DMS153 (cell line): Measurements from ENCODE around the gene PRXL2B.

Source experiments
- DNase-seq: peaks from one replicate; lab custom pipeline; 2025; lab: John Stamatoyannopoulos, UW

Gene PRXL2B

DNA sequence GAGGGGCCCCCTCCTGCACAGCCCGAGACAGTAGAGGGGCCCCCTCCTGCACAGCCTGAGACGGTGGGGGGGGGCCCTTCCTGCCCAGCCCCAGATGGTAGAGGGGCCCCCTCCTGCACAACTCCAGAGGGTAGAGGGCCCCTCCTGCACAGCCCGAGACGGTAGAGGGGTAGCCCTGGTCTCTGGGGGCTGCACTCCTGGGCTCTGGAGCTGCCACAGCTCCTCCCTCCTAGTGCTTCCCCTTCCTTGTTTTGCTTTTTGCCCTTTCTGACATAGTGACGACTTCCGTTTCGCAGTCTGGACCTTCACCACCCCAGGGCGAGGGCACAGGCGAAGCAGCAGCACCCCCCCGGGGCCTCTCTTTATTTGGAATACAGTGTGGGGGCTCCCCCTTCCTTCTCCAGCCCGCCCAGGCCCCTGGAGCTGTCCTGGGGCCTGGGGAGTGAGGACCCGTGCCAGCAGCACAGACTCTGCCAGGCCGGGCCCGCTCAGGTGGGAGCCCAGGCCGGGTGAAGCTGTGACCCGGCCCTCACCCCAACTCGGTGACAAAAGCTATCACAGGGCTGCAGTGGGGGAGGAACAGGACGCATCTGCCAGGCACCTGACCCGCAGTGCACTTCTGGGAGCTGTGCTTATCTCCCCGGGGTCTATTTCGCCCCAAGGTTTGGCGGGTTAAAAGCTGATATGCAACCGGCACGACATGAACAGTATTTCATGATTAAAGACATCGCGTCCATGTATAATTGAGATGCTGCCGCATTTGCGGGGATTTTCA, 1.1 kb upstream of the PRXL2B start:
- DNase-seq, result peak; percentile 57

DNA sequence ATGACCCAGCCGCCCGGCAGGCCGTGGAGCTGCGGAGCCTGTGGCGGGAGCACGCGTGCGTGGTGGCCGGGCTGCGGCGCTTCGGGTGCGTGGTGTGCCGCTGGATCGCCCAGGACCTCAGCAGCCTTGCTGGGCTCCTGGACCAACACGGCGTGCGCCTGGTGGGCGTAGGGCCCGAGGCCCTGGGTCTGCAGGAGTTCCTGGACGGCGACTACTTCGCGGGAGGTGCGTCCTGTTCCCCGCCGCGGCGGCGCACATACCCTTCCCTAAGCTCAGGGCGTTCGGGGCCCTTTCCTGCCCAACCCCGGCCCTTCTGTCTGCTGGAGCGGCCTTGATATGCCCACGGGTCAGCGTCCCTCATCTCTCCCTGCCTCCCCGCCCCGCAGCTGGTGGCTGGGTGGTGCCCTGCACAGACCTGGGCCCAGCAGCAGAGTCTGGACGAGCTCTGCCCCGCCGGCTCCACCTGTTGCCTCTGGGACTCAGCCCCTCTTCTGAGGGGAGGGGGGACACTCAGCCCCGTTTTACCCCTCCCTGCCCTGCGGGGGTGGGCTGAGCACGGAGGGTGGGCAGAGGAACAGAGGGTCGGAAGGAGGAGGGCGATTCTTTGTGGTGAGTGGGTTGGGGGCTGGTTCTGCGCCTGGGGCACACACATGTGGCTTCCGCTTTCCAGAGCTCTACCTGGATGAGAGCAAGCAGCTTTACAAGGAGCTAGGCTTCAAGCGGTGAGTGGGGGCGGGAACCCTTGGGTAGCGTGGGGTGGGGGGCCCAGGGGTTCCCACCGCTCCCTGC, 688 bp downstream of the PRXL2B start:
- no peak for DNase-seq

DNA sequence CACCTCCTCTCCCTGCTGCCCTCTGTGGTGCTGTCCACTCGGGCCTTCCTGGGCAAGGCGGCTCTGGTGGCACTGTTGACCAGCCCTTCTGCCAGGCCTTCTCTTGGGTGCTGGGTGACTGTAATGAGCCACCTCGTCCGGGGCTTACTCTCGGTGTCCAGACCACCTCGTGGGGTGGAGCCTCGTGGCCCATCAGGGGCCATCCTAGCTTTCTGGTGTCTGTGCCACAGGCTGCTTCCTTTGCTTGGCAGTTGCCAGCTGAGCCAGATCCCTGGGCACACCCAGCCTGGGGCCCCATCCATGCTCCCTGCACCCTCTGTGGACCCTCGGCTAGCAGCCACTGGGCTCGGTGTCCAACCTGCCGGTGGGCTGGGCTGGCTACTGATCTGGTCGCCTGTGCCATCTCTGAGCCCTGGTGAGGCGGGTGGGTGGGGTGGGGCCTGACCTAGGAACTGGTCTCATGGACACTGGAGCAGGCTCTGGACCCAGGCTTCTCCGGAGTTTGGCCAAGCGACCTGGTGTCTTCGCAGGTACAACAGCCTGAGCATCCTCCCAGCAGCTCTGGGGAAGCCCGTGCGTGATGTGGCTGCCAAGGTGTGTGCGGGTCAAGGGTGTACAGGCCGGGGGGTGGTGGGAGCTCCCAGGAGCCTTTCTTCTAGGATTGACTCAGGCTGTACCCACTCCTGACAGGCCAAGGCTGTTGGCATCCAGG, 1.4 kb downstream of the PRXL2B start:
- no peak for DNase-seq

DNA sequence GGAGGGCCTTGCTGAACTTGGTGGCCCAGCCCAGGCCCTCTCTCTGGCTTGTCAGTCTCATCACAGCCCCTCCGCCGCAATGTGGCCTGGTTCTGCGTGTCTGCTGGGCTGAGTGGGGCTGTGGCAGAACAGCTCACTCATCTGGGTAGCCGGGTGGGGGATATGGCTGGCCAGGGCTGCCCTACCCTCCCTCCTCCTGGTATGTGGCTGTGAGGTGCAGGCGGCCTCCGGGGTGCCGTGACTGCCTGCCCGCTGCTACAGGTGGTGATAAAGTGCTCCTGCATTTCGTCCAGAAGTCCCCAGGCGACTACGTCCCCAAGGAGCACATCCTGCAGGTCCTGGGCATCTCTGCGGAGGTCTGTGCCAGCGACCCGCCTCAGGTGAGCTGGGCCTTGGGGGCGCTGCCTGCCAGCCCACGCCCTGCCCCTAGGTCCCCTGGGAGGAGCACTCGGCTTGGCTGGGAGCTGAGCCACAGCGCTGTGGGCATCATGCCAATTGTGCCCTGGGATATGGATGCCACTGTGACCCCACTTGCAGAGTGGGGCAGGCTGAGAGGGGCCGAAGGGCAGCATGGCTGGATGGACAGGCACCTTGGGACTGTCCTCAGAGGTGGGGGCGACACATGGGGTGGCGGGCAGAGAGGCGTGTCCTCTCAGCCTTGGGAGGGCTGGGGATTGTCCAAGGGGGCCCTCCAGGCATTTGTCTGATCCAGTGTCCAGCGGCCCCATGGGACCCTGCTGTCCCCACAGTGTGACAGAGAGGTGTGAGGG, 2.3 kb downstream of the PRXL2B start:
- DNase-seq, result peak; percentile 51

DNA sequence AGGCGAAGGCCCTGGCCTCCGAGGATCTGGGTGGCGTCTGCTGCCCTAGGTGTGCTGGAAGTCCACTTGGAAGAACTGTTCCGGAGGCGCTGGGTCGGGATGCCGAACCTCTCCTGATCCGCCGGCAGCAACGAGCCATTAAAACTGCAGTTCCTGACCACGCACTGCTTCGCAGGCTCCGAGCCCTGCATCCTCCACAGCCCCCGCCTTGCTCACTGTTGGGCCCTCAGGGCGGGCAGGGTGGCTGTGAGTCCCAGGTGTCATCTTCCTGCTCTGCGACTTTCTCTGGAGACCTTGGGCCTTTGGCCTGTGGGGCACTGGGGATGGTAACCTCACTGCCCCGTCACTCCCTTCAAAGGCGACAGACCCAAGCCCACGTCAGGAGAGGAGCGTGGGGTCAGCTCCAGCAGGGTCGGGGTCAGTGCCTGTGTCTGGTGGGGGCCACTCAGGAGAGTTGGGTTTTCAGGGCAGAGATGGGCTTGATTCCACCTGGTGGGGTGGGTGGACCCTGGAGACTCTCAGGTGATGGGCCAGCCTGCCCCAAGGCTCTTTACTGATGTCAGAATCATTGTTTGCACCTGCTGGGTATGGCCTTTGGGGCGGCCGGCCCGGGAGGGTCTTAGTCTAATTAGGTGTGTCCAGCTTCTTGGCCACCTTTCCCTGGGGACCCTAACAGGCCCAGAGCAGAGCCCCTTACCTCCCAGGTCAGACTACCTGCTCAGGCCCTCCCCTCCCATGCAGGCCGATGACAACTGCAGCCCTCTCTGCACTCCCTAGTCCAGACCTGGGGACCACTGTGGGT, 3.1 kb downstream of the PRXL2B start:
- DNase-seq, result no peak

DNA sequence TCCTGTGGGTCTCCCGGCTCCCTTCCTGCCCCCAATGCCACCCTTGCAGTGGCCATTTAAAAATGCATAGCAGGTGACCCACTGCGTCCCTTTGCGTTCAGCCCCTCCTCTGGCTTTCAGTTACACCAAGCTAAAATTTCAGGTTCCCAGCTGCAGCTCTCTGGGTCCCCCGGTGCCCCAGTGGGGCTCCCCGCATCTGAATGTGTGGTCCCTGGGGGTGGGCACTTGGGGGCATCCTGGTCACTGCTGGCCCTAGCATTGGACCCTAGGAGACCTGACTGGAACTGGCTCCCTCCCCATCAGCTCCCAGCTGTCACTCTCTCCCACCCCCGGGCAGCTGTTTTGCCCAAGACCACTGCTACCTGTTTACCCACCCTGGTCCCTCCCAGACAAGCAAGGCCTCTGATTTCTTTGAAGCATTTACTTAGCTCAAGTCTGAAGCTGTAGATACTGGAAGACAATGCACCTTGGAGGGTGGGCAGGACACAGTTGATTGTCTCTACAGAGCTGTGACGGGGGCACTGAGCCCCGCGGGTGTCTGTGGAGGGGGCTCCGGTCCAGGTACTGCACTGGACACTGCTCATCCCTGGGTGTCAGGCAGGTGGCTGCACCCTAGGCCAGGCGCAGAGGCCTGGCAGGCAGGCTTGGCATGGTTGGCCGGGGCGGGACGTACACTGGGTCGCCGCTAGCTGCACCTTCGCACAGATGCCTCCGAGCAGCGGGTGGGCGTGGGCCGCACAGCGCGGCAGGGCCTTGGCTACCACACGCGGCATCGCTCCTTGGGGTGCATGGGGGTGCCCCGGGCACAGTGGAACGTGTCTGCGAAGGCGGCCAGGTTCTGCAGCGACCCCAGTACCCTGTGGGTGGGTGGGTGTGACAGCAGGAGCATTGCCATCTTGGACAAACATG, 3.9 kb downstream of the PRXL2B start:
- DNase-seq, result no peak

DNA sequence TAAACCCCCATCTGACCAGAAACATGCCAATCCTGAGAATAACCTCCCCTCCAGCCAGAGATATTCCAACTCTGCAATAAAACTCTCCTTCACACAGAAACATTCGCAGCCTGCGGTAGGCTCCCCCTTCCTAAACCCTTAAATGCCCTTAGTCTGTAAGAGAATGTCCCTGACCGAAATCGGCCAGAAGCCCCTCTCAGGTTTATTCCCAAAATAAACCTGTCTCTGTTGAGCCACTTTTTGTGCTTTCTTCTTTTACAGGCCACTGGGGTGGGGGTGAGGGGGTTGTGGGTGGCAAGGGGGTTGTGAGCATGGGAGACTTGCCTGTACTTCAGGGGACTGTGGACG, 4.6 kb downstream of the PRXL2B start:
- DNase-seq, result no peak

DNA sequence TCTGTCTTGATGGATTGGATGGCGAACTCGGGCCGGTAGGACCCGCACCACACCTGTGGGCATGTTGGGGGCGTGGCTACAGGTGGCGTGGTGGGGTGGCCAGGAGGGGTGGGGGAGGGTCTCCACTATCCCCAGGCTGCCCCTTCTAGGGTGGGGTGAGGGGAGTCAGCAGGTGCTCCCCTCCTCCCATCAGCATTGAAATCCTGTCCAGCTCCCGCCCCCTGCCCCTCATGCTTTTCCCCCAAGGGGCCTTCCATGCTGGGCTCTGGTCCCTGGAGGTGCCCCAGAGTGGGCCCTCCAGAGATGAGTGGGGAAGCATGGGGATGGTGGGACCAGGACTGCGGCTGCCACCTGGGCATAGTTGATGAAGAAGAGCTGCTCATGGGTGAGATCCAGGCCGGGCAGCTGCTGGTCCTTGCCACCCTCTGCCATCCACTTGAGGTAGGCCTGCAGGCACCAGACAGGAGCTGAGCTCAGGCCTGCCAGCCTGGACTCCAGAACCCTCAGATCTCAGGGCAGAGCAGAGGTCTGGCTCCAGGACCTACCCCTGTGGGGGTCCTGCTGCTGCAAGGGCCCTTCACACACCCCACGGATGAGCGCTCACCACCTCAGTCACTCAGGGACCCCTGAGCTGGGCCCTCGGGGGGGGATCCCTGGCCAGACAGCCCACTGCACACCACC, 5.1 kb downstream of the PRXL2B start:
- DNase-seq, result no peak

DNA sequence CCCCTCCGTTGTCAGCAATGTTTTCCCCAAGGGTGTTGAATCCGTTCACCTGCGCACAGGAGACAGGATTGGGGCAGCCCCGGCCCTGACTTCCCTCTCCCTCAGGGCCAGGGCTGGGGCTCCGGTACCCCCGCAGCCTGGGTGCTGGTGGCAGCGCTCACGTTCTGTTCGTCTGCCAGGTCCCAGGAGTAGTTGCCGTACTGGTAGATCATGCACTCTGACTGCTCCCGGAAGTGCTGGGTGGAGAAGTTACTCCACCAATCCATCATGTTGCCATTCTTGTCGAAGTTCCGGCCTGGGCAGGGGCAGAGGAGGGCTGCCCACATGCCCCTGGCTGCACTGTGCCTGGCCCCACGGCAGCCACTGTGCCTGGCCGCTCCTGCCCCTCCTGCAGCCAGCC, 6.1 kb downstream of the PRXL2B start:
- DNase-seq, result peak; percentile 71

DNA sequence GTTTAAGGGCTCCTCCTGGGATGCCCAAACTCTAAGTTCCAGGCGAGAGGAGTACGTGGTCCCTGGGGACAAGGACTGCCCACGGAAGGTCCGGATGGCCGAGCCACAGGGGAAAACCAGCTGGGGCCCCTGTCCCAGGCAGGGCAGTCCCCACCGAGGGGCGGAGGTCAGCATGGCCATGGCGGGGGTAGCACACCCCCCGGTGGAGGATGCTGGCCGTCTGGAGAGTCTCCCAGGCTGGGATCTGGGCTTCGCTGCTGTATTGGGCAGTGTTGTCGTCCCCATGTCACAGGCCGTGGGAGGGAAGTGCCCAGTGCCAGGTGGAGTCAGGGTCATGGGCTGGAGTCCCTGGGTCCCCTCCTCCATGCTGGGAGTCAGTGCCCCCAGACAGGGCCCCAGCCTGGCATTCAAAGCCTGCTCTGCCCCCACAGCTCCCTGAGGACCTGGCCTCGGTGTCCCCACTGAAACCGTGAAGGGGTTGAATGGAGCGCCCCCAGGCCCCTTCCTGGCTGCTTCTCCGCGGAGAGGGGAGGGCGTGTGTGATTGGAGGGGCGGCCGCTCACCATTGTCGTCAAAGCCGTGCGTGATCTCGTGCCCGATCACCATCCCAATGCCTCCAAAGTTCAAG, 6.8 kb downstream of the PRXL2B start:
- DNase-seq, result no peak

DNA sequence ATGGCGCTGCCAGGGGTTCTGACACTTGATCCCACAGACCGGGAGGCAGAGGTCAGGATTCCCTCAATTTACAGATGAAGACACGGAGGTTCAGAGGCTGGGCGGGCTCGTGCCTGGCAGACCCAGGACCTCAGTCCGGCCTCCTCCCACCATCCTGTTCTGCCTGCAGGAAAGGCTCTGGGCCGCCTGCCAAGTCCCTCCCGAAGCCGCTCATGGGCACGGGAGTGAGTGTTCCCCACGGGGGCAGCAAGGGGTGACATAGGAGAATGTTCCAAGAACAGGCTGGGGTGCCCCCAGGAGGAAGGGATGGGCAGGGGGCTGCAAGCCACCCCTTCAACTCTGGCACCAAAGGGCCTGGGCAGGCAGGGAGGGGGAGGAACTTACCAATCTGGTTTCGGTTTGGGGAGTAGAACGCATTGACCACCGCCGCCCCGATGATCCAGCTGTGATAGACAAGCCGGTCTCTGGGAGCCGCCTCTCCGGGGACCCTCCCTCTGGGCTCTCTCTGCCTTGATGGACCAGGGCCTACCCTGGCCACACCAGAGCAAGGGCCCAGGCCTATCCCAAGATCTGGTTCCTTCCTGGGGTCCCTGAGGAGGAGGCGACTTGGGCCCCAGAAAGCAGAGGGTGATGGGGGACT, 7.5 kb downstream of the PRXL2B start:
- DNase-seq, result peak; percentile 64

DNA sequence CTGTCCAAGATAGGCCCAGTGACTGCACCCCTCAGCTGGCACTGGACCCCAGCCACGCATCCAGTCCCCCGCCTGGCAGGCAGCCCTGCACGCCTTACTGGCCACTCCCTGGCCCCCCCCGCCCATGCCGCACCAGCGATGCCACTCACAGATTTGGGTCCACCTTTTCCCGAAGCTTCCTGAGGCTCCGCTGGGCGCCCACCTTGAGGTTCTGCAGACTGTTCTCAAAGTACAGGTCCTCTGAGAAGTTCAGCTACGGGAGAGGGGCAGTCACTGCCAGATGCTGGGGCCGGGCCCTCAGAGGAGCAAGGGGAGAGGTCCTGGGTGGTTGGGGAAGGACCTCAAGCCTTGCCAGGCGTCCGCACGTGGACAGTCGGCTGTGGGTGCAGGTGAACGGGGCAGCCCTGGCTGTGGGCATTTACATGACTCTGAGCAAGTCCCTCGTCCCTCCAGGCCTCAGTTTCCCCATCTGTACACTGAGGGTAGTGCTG, 8.1 kb downstream of the PRXL2B start:
- DNase-seq, result no peak

DNA sequence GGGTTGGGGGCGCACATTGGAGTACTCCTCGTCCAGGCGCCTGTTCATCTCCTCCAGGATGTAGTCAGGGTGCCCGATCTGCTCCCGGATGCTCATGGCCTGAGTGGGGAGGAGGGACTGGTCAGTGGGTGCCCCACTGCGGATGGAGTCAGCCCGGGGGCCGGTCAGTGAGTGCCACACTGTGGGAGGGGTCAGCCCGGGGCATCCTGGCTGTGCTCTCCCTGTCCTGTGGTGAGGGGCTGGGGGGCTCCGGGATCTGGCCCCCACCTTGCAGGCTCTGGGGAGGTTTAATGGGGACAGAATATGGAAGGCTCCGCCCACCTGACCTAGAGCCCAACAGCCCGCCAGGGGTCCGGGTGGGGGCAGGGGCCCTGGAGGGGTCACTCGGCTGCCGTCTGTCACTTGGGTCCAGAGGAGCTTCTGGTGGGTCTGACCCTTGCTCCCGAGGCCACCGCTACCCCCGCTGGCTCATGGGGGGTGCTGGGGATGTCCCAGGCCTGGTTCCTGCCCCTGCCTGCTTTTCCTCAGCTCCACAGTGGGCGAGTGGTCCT, 8.8 kb downstream of the PRXL2B start:
- DNase-seq, result no peak

DNA sequence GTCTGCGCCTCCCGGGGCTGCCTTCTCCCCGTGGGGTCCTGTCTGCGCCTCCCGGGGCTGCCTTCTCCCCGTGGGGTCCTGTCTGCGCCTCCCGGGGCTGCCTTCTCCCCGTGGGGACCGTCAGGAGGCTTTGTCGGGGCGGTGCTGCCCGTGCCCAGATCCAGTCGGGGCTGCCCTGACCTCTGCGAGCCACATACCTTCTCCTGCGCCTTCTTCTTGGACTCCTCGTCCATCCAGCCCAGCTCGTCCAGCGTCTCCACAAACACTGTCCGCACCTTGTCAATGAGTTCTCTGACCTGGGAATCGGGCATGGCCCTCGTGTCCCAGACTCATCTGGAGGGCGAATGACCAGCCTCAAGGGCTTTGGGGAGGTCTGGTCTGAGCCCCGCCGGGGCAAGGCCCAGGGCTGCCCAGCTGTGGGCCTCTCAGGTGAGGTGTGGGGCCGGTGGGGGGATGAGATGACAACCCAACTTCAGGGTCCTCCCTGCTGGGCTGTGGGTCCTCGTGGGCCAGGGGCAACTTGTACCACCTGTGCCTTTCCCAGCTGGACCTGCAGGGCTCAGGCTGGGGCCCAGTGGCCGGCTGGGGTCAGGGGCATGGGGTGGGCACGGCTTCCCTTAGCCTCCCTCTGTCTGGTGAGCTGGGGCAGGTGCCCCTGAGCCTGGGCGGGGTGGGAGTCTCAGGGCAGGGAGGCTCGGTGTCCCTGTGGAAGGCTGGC, 9.4 kb downstream of the PRXL2B start:
- DNase-seq, result no peak

DNA sequence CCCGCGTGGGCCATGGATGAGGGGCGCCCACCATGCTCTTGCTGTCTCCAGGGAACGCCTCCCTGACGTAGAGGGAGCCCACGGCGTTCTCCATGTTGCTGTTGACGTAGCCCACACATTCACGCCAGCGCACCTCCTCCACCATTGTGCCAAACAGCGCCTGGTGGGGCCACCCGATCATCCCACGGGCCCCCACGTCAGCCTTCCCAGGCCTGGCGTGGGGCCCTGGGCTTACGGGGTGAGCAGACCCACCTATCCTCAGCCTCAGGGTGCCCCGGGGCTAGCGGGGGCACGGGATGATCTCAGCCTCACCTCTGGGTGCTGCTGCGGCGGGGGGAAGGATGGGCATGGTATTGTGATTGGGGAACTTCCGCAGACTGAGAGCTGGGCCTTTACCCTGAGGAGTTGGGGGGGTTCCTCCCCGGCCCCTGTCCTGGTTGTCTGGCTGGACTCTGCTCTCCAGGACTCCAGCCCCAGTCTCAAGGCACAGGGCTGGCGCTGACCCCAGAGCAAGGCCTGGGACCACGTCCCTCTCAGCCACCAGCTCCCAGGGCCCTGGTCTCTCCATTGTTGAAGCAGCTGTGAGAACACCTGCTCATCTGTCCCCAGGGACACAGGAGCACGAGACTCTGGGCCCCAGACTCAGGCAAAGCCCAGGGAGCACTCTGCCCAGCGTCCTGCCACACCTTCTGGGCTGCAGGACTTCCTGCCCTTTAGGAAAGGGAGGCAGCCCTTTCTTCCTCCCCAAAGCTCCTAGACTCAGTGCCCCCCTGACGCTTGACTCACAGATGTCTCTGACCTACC, 10.2 kb downstream of the PRXL2B start:
- DNase-seq, result peak; percentile 92

DNA sequence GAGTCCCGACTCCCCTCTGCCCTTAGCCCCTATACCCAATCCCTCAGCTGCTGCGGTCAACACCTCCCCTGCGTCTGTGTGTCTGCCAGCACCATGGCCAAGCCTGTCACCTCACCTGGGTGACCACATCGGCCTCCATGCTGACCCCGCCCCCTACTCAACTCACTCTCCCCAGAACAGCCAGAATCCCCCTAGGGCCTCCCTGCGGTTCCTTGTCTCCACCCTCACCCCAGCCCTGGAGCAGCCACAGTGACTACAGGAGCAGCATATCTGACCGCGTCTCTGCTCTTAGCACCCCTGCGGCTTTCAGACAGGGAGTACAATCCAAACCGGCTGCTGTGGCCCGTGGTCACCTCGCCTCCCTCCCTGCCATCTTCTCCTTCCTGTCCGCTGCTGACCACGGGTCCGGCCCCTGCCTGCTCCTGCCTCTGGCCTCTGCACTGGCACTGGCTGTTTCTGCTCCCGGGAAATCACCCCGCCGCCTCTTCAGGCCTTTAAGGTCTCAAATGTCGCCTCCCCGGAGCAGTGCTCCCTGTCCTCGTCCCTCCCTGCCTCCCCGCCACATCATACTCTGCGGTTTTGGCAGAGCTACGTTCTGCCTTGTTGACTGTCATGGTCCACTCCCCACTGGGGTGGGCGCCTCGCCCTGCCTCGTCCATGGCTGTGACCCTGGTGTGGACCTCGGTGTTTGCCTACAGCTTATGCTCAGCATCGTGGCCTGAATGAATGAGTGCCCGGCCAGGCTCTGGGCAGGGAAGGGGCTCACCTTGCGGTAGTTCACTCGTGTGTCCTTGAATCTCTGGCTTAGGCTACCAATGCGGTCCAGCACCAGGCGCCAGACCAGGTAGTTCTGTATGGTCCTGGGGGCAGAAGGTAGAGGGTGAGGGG, 11.1 kb downstream of the PRXL2B start:
- DNase-seq, result no peak
